Transverse colon (tissue), 3 donors: ENCODE measurements around the gene TANGO2.

Experiments used
- EP300 ChIP-seq: sonication (generic); formaldehyde crosslinking; IDR thresholded peaks from one replicate; pipeline ENCODE4 v1.6.1; 2017; ENCODE audit warnings: antibody characterized with exemption, low read depth
- POLR2A ChIP-seq: fragments of 450-650 bp; IDR thresholded peaks from one replicate; pipeline ENCODE4 v1.6.1; 2016; ENCODE audit warnings: antibody characterized with exemption, mild to moderate bottlenecking, moderate library complexity
- TF ChIP-seq, protein P1 (sequence below), 5 experiments: fragments of 200-600 bp in 3 of 5; fragments of 450-650 bp in 2 of 5; sonication (generic) in 3 of 5; IDR thresholded peaks; 1 replicate in 2 of 5; 2 replicates in 3 of 5; pipeline ENCODE4 v1.5.1; 2016 to 2017; ENCODE audit warnings: antibody characterized with exemption in 5 of 5, inconsistent platforms in 3 of 5, mild to moderate bottlenecking in 2 of 5, moderate library complexity in 1 of 5

GRCh38 chr22:20009582-20010306 lies 11.2 kb upstream of the TANGO2 start:
- TF ChIP-seq POLR2A (no peak), EP300 (no peak)
- TF ChIP-seq, protein P1, sequence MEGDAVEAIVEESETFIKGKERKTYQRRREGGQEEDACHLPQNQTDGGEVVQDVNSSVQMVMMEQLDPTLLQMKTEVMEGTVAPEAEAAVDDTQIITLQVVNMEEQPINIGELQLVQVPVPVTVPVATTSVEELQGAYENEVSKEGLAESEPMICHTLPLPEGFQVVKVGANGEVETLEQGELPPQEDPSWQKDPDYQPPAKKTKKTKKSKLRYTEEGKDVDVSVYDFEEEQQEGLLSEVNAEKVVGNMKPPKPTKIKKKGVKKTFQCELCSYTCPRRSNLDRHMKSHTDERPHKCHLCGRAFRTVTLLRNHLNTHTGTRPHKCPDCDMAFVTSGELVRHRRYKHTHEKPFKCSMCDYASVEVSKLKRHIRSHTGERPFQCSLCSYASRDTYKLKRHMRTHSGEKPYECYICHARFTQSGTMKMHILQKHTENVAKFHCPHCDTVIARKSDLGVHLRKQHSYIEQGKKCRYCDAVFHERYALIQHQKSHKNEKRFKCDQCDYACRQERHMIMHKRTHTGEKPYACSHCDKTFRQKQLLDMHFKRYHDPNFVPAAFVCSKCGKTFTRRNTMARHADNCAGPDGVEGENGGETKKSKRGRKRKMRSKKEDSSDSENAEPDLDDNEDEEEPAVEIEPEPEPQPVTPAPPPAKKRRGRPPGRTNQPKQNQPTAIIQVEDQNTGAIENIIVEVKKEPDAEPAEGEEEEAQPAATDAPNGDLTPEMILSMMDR (IDR thresholded peaks at IDR 0.05), result no peak
